HG03066 (cell line): Measurements from ENCODE around the gene SPRR2B.
"Not testable (repeated sequence)": the region's sequence is repeated elsewhere in the genome, so short reads cannot be mapped to it uniquely, and the experiment has no call there.

Source experiments
- ATAC-seq: cut with Tn5 transposase; IDR thresholded peaks from one replicate; pipeline ENCODE4 v1.9.1; 2021; ENCODE audit warnings: low read depth; ENCODE audit not compliant: unreplicated experiment

Gene SPRR2B

DNA sequence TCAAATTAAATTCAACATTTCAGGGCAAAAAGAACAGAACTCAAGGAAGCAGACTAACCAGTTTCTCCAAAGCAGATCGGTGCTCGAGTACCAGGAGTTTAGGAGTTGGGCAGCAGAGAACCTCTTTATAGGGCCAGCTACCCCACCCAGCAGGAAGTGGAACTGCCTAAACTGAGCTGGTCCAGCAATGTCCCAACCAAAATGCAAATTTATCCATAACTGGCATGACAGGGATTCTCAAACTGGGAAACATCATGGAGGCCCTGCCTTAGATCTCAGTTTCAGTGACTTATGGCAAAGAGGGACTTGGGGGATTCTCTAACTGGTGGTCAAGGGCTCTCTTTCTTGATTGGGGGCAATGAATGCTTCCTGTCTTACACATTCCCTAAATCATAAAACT is at the start of gene SPRR2B:
TSS of gene SPRR2B (minus strand) at position 101 of the 400 bp plus-strand sequence. CDS start 772 bp downstream, outside the sequence.
- ATAC-seq, result no peak

GRCh38 chr1:153120945-153121344 is 49.5 kb upstream of the SPRR2B start:
- ATAC-seq, result no peak

GRCh38 chr1:153119491-153119971 is 48.1 kb upstream of the SPRR2B start:
- ATAC-seq, result no peak

DNA sequence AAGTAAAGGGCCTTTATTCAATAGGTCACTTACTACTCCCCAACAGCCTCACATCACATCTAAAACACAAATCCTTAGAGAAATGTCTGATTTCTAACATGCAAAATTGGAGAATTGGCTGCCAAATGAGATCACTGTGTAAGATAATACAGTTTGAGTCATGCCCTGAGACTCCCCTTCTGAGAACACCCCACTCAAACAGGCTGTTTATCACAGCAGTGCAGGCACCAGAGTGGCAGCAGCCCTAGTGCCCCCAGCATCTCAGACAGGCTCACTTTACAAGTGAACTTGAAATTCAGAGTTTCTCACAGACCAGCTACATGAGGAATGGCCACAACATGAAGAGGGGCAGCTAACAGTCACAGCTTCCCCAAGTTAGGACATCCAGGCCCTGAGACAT is 43.9 kb upstream of the SPRR2B start:
- not testable (repeated sequence) for ATAC-seq

DNA sequence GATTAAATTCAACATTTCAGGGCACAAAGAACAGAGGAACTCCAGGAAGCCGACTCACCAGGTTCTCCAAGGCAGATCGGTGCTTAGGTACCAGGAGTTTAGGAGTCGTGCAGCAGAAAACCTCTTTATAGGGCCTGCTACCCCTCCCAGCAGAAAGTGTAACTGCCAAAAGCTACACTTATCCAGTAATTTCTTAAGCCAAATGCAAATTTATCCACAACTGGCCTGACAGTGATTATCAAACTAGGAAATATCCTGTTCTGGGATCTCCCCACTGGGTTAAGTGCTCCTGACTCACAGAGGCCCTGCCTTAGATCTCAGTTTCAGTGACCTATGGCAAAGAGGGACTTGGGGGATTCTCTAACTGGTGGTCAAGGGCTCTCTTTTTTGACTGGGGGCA is 42.0 kb upstream of the SPRR2B start, which contains the start of gene SPRR2F:
TSS of gene SPRR2F (minus strand) at position 101 of the 400 bp plus-strand sequence. CDS start 783 bp downstream, outside the sequence.
- no peak for ATAC-seq

- not testable (repeated sequence) for ATAC-seq
These were observed 41.0 kb upstream of the SPRR2B start for GRCh38 chr1:153112454-153112853.

DNA sequence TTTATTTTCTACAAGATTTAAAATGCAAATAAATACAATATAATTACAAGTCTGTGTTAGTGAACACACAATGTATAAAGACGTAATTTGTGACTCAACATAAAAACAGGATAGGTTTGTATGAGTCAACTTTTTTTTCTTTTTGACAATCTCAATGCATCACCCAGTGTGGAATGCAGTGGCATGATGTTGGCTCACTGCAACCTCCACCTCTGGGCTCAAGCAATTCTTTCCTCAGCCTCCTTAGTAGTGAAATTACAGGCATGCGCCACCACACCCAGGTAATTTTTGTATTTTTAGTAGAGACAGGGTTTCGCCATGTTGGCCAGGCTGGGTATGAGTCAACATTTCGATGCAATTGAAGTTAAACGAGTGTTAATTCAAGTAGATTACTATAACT is 28.8 kb upstream of the SPRR2B start:
- ATAC-seq, result no peak

- no peak for ATAC-seq
These were observed 28.1 kb upstream of the SPRR2B start for GRCh38 chr1:153099461-153100045.

- ATAC-seq, result no peak
These were observed 24.4 kb upstream of the SPRR2B start for GRCh38 chr1:153095764-153096163.

DNA sequence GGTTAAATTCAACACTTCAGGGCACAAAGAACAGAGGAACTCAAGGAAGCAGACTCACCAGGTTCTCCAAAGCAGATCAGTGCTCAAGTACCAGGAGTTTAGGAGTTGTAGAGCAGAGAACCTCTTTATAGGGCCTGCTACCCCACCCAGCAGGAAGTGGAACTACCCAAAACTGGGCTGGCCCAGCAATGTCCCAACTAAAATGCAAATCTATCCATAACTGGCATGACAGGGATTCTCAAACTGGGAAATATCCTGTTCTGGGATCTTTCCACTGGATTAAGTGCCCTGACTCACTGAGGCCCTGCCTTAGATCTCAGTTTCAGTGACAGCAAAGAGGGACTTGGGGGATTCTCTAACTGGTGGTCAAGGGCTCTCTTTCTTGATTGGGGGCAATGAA is 23.0 kb upstream of the SPRR2B start, which contains the start of gene SPRR2E:
TSS of gene SPRR2E (minus strand) at position 101 of the 400 bp plus-strand sequence. CDS start 775 bp downstream, outside the sequence.
- ATAC-seq, result no peak

DNA sequence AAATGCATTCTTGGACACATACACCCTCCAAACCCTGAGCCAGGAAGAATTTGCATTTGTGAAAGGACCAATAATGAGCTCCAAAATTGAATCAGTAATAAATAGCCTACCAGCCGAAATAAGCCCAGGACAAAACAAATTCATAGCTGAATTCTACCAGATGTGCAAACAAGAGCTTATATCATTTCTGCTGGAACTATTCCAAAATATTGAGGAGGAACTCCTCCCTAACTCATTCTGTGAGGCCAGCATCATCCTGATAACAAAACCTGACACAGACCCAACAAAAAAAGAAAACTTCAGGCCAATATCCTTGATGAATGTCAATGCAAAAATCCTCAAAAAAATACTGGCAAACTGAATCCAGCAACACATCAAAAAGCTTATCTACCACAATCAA is 16.2 kb upstream of the SPRR2B start:
- no peak for ATAC-seq

- ATAC-seq, result no peak
These were observed 10.3 kb upstream of the SPRR2B start for GRCh38 chr1:153081736-153082135.

DNA sequence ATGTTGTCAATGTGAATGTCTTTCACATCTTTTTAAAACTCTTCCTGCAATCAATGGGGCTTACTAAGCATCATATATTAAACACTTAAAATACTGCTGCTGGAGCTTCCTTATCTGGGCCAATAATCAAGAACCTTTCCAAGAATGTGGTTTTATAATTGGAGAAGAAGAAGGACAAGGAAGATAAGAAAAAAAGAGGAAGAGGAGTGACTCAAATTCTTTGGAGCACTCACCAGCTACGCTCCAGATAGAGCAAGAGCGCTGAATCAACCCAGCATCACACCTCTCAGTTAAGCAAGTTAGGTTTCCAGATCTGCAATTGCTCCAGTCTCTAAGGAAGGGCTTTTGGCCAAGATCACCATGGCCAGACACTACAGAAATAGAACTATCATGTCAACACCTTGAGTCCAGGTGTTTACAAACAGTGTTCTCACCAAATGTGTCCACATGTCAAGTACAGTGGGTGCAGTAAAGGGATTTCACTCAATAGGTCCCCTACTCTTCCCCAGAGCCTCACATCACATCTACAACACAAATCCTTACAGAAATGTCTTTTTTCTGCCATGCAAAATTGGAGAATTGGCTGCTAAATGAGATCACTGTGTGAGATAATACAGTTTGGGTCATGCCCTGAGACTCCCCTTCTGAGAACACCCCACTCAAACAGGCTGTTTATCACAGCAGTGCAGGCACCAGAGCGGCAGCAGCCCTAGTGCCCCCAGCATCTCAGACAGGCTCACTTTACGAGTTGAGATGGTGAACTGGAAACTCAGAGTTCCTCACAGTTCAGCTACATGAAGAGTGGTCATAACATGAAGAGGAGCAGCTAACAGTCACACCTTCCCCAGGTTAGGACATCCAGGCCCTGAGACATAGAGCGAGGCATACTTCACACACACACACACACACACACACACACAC is 1.7 kb upstream of the SPRR2B start:
- ATAC-seq, result no peak

- ATAC-seq, result no peak
These were observed 1.2 kb downstream of the SPRR2B start for GRCh38 chr1:153070243-153070642.

DNA sequence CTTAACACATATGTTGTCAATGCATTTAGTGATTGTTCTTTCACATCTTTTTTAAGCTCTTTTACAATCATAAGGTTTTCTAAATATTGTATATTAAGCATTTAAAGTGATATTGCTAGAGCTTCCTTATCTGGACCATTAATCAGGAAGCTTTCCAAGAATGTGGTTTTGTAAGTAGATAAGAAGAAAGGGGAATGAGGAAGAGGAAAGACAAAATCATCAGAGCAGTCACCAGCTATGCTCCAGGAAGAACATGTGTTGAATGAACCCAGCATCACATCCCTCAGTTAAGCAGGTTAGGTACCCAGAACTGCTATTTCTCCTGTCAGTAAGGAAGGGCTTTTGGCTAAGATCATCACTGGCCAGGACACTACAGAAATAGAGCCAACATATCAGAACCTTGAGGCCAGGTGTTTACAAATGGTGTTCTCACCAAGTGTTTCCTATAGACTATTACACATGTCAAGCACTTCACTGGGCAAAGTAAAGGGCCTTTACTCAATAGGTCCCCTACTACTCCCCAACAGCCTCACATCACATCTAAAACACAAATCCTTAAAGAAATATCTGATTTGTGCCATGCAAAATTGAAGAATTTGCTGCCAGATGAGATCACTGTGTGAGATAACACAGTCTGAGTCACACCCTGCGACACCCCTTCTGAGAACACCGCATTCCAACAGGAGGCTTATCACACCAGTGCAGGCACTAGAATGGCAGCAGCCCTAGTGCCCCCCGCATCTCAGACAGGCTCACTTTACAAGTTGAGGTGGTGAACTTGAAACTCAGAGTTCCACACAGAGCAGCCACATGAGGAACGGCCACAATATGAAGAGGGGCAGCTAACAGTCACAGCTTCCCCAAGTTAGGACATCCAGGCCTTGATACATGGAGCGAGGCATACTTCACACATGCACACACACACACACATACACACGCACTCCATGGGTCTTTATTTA is 12.3 kb downstream of the SPRR2B start:
- ATAC-seq, result no peak

GRCh38 chr1:153058154-153058553 is 13.3 kb downstream of the SPRR2B start:
- no peak for ATAC-seq

DNA sequence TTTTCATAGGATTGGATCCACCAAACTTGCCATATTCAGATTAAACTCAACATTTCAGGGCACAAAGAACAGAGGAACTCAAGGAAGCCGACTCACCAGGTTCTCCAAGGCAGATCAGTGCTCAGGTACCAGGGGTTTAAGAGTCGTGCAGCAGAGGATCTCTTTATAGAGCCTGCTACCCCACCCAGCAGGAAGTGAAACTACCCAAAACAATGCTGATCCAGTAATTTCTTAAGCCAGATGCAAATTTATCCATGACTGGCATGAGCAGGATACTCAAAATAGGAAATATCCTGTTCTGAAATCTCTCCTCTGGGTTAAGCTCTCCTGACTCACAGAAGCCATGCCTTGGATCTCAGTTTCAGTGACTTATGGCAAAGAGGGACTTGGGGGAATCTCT is 14.0 kb downstream of the SPRR2B start, which contains the start of gene SPRR2A:
TSS of gene SPRR2A (minus strand) at position 138 of the 400 bp plus-strand sequence. CDS start 777 bp downstream, outside the sequence.
- no peak for ATAC-seq

DNA sequence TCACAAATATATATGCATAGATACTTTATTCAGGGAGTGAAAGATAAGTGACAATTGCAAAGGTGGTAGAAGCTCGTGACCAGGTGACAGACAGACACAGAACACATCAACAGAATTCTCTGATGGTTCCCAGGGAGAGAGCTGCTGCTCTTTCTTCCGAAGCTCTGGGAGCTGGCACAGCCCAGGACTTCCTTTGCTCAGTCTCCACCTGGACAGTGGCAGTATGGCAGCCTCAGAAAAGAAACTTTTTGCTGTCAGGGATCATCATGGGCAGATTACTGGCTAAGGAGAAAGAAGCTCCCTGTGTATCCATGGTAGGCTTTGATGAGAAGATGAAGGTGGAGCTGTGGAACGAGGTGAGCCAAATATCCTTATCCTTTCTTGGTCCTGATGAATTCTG is 15.3 kb downstream of the SPRR2B start:
- not testable (repeated sequence) for ATAC-seq

DNA sequence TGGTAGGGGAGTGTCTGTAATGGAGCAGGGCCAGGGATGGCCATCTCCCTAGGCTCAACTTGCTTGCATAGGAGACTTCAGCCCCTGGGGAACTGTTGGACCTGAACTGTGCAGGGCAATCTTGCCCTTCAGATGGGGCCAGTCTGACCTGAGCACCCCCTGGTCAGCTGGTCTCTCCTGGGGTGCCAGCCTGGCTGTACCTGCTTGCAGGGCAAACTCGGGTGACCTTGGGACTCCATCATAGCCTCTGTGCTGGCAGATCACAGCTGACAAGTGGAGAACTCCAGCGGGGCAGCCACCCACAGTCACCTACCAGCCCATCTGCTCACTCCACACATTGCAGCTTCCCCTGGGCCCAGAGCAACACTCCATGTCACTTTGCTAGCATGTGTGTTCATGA is 22.2 kb downstream of the SPRR2B start:
- ATAC-seq, result no peak

GRCh38 chr1:153040950-153041631 is 30.3 kb downstream of the SPRR2B start, which contains the start of gene SPRR2D:
TSS of gene SPRR2D (minus strand) at chr1:153041120. CDS start at chr1:153040346, 774 bp downstream.
- ATAC-seq, result no peak
